GM19238 (cell line): Measurements from ENCODE around the gene OPCML.

ENCODE experiments used
- DNase-seq: peaks from one replicate; pipeline ENCODE4 v3.0.0; 2011; ENCODE audit warnings: low spot score; ENCODE audit not compliant: insufficient read length

The OPCML gene

GRCh38 chr11:132640952-132641351 lies 891.3 kb downstream of the OPCML start:
- no peak for DNase-seq

GRCh38 chr11:132639986-132640385 lies 892.3 kb downstream of the OPCML start:
- no peak for DNase-seq

GRCh38 chr11:132639403-132639802 lies 892.9 kb downstream of the OPCML start:
- no peak for DNase-seq

- DNase-seq: no peak
Measured at GRCh38 chr11:132638423-132638822, 893.9 kb downstream of the OPCML start.

- DNase-seq: no peak
Measured at GRCh38 chr11:132636523-132636922, 895.8 kb downstream of the OPCML start.

- no peak for DNase-seq
Measured at GRCh38 chr11:132632641-132633124, 899.6 kb downstream of the OPCML start.

GRCh38 chr11:132631989-132632388 lies 900.3 kb downstream of the OPCML start:
- DNase-seq: no peak

GRCh38 chr11:132627981-132628380 lies 904.3 kb downstream of the OPCML start:
- DNase-seq: no peak

GRCh38 chr11:132626446-132626845 lies 905.9 kb downstream of the OPCML start:
- no peak for DNase-seq

GRCh38 chr11:132623511-132623910 lies 908.8 kb downstream of the OPCML start:
- no peak for DNase-seq

- no peak for DNase-seq
Measured at GRCh38 chr11:132621976-132622580, 910.2 kb downstream of the OPCML start.

GRCh38 chr11:132620423-132620822 lies 911.9 kb downstream of the OPCML start:
- no peak for DNase-seq

- DNase-seq: no peak
Measured at GRCh38 chr11:132610791-132611190, 921.5 kb downstream of the OPCML start.

- DNase-seq: no peak
Measured at GRCh38 chr11:132610216-132610615, 922.1 kb downstream of the OPCML start.

- no peak for DNase-seq
Measured at GRCh38 chr11:132607575-132607974, 924.7 kb downstream of the OPCML start.

- DNase-seq: no peak
Measured at GRCh38 chr11:132605825-132606570, 926.3 kb downstream of the OPCML start.

- no peak for DNase-seq
Measured at GRCh38 chr11:132604431-132604830, 927.9 kb downstream of the OPCML start.

GRCh38 chr11:132601875-132602274 lies 930.4 kb downstream of the OPCML start:
- DNase-seq: no peak

- DNase-seq: no peak
Measured at GRCh38 chr11:132595711-132596134, 936.6 kb downstream of the OPCML start.

- no peak for DNase-seq
Measured at GRCh38 chr11:132595246-132595645, 937.1 kb downstream of the OPCML start.

GRCh38 chr11:132590986-132591385 lies 941.3 kb downstream of the OPCML start:
- DNase-seq: no peak

GRCh38 chr11:132590554-132590953 lies 941.7 kb downstream of the OPCML start:
- DNase-seq: no peak

GRCh38 chr11:132589791-132590190 lies 942.5 kb downstream of the OPCML start:
- DNase-seq: no peak
